Measurements from ENCODE around the gene CSNK1G2. TPM values are rescaled to one million over a fixed set of nuclear protein-coding genes. Genes with fewer than 3 reads are reported as not detected.

CSNK1G2 gene
- total RNA-seq, 1 experiment from 2014 or later, result 44.4 TPM

- Histone ChIP-seq H3K4me1 (peaks cover 24% of the 10 kb centered on the region), H3K4me3 (ENCODE audit: low read depth, low read length) (no peak overlapping the region), H3K36me3 (ENCODE audit: control insufficient read depth, insufficient read depth, low read length) (no peaks in the 10 kb centered on the region), H3K9me3 (no peaks in the 10 kb centered on the region), H3K27me3 (replicated peaks; ENCODE audit: control insufficient read depth, insufficient read depth, low read length) (no peaks in the 10 kb centered on the region)
- peaks cover 43% of the 10 kb centered on the region for H3K36me3 Mint-ChIP-seq (ENCODE audit: insufficient read depth, unreplicated experiment)
- peak overlapping the region; percentile 35 for H3K4me3 Mint-ChIP-seq (ENCODE audit: unreplicated experiment)
- TF ChIP-seq CTCF (IDR thresholded peaks at IDR 0.05; ENCODE audit: insufficient read depth in 1 of 2, low read depth in 1 of 2, low read length in 1 of 2, severe bottlenecking in 1 of 2, unreplicated experiment in 1 of 2), result no peak
- no TSS peak for BruUV-seq (replicated peaks)
- no peaks in the 10 kb centered on the region for H3K27me3 Mint-ChIP-seq (ENCODE audit: insufficient read depth, unreplicated experiment)
- intact Hi-C loops (cut with micrococcal nuclease; ENCODE audit: unreplicated experiment), result no loop called here
- H3K4me1 Mint-ChIP-seq (ENCODE audit: low read depth, unreplicated experiment), result peaks cover 8% of the 10 kb centered on the region
- peak; percentile 56 to 81 for DNase-seq
- H3K27ac Mint-ChIP-seq (ENCODE audit: unreplicated experiment), result peak overlapping the region; percentile 48
- POLR2A ChIA-PET, result interaction anchor here (0.6 kb wide), 1 partner anchor 387 kb away, joined by 5 read pairs; no protein-coding TSS in a partner anchor
- CTCF ChIA-PET, result no interaction called here
- no peaks in the 10 kb centered on the region for H3K9me3 Mint-ChIP-seq (ENCODE audit: unreplicated experiment)
These were observed 33.2 kb upstream of the CSNK1G2 start for GRCh38 chr19:1907563-1908363.

GRCh38 chr19:1908364-1908678, 32.7 kb upstream of the CSNK1G2 start:
- H3K27ac Mint-ChIP-seq (ENCODE audit: unreplicated experiment), result no peak overlapping the region
- Histone ChIP-seq H3K4me1 (peaks cover 24% of the 10 kb centered on the region), H3K9me3 (no peaks in the 10 kb centered on the region), H3K4me3 (ENCODE audit: low read depth, low read length) (no peak overlapping the region), H3K27me3 (replicated peaks; ENCODE audit: control insufficient read depth, insufficient read depth, low read length) (no peaks in the 10 kb centered on the region), H3K36me3 (ENCODE audit: control insufficient read depth, insufficient read depth, low read length) (no peaks in the 10 kb centered on the region)
- peaks cover 8% of the 10 kb centered on the region for H3K4me1 Mint-ChIP-seq (ENCODE audit: low read depth, unreplicated experiment)
- no peaks in the 10 kb centered on the region for H3K9me3 Mint-ChIP-seq (ENCODE audit: unreplicated experiment)
- peaks cover 49% of the 10 kb centered on the region for H3K36me3 Mint-ChIP-seq (ENCODE audit: insufficient read depth, unreplicated experiment)
- H3K27me3 Mint-ChIP-seq (ENCODE audit: insufficient read depth, unreplicated experiment), result no peaks in the 10 kb centered on the region
- CTCF ChIA-PET, result no interaction called here
- no peak for TF ChIP-seq CTCF (IDR thresholded peaks at IDR 0.05; ENCODE audit: insufficient read depth in 1 of 2, low read depth in 1 of 2, low read length in 1 of 2, severe bottlenecking in 1 of 2, unreplicated experiment in 1 of 2)
- POLR2A ChIA-PET, result no interaction called here
- no peak for DNase-seq
- no TSS peak for BruUV-seq (replicated peaks)
- intact Hi-C loops (cut with micrococcal nuclease; ENCODE audit: unreplicated experiment), result no loop called here
- H3K4me3 Mint-ChIP-seq (ENCODE audit: unreplicated experiment), result no peak overlapping the region

GRCh38 chr19:1909761-1910080, 31.3 kb upstream of the CSNK1G2 start:
- POLR2A ChIA-PET, result no interaction called here
- intact Hi-C loops (cut with micrococcal nuclease; ENCODE audit: unreplicated experiment), result no loop called here

More at GRCh38 chr19:1909761-1910080, 31.3 kb upstream of the CSNK1G2 start:
- H3K9me3 Mint-ChIP-seq (ENCODE audit: unreplicated experiment), result no peaks in the 10 kb centered on the region
- H3K36me3 Mint-ChIP-seq (ENCODE audit: insufficient read depth, unreplicated experiment), result peaks cover 47% of the 10 kb centered on the region
- Histone ChIP-seq H3K4me1 (peaks cover 16% of the 10 kb centered on the region), H3K36me3 (ENCODE audit: control insufficient read depth, insufficient read depth, low read length) (0 out of 2 replicates have a peak, but pooled peaks cover under 1% of the 10 kb centered on the region), H3K27me3 (replicated peaks; ENCODE audit: control insufficient read depth, insufficient read depth, low read length) (no peaks in the 10 kb centered on the region), H3K9me3 (no peaks in the 10 kb centered on the region), H3K4me3 (ENCODE audit: low read depth, low read length) (no peak overlapping the region)
- H3K4me1 Mint-ChIP-seq (ENCODE audit: low read depth, unreplicated experiment), result peaks cover under 1% of the 10 kb centered on the region
- no peak for DNase-seq
- no peaks in the 10 kb centered on the region for H3K27me3 Mint-ChIP-seq (ENCODE audit: insufficient read depth, unreplicated experiment)
- no peak overlapping the region for H3K4me3 Mint-ChIP-seq (ENCODE audit: unreplicated experiment)
- BruUV-seq (replicated peaks), result no TSS peak
- CTCF ChIA-PET, result interaction anchor here (0.6 kb wide), 1 partner anchor 10 kb away, joined by 4 read pairs; no protein-coding TSS in a partner anchor
- TF ChIP-seq CTCF (IDR thresholded peaks at IDR 0.05; ENCODE audit: insufficient read depth in 1 of 2, low read depth in 1 of 2, low read length in 1 of 2, severe bottlenecking in 1 of 2, unreplicated experiment in 1 of 2), result no peak
- H3K27ac Mint-ChIP-seq (ENCODE audit: unreplicated experiment), result no peak overlapping the region
